ENCODE measurements around the gene SGPP2.

DNA sequence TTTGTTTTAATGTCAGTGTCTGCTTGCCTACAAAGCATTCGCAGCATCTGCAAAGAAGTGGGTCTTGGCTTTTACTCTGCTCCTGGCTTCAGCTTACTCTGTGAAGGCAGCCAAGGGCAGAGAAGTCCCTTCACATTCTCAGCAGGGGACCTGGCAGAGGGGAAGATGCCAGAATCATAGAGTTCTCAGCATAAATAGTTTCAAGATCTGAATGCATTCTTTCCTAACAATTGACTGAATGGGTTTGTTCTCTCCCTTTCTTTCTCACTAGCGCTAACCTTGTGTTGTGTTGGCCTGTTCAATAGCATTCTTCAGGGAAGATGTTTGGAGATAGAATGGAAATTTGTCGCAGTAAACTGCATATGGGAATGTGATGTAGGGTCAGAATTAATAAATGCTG lies 124.6 kb downstream of the SGPP2 start:
- TF ChIP-seq POLR2A (IDR thresholded peaks at IDR 0.05; ENCODE audit: low read length) (no peak), GATA1 (IDR thresholded peaks at IDR 0.05; ENCODE audit: low read depth, low read length) (no peak)
